GM21526 (cell line): ENCODE data around the gene NOC4L.
"Not testable (repeated sequence)": the region's sequence is repeated elsewhere in the genome, so short reads cannot be mapped to it uniquely, and the experiment has no call there.

ENCODE experiments used
- ATAC-seq: cut with Tn5 transposase; IDR thresholded peaks from one replicate; pipeline ENCODE4 v1.9.1; 2021; ENCODE audit warnings: moderate library complexity; ENCODE audit not compliant: unreplicated experiment, low FRiP score

The NOC4L gene

GRCh38 chr12:132123970-132124765 lies 20.1 kb upstream of the NOC4L start:
- ATAC-seq, result no peak

- ATAC-seq, result no peak
These were observed 19.4 kb upstream of the NOC4L start for GRCh38 chr12:132124766-132125425.

- ATAC-seq, result no peak
These were observed 18.5 kb upstream of the NOC4L start for GRCh38 chr12:132125736-132126135.

- ATAC-seq, result no peak
These were observed 17.2 kb upstream of the NOC4L start for GRCh38 chr12:132127041-132127440.

GRCh38 chr12:132129007-132129406 lies 15.2 kb upstream of the NOC4L start:
- ATAC-seq, result no peak

GRCh38 chr12:132130690-132131089 lies 13.6 kb upstream of the NOC4L start:
- no peak for ATAC-seq

- no peak for ATAC-seq
These were observed 13.0 kb upstream of the NOC4L start for GRCh38 chr12:132131229-132131628.

GRCh38 chr12:132131952-132132351 lies 12.3 kb upstream of the NOC4L start:
- no peak for ATAC-seq

GRCh38 chr12:132132609-132133430 lies 11.4 kb upstream of the NOC4L start:
- ATAC-seq, result no peak

- no peak for ATAC-seq
These were observed 10.2 kb upstream of the NOC4L start for GRCh38 chr12:132133952-132134652.

GRCh38 chr12:132134653-132135183 lies 9.5 kb upstream of the NOC4L start:
- not testable (repeated sequence) for ATAC-seq

GRCh38 chr12:132136226-132136625 lies 8.0 kb upstream of the NOC4L start:
- ATAC-seq, result not testable (repeated sequence)

GRCh38 chr12:132137483-132138125 lies 6.7 kb upstream of the NOC4L start:
- ATAC-seq, result no peak

GRCh38 chr12:132138941-132139871 lies 5.1 kb upstream of the NOC4L start:
- ATAC-seq, result no peak

GRCh38 chr12:132139912-132140311 lies 4.3 kb upstream of the NOC4L start:
- ATAC-seq, result no peak

- no peak for ATAC-seq
These were observed 3.8 kb upstream of the NOC4L start for GRCh38 chr12:132140501-132140900.

GRCh38 chr12:132140918-132141841 lies 3.1 kb upstream of the NOC4L start:
- ATAC-seq, result no peak
